Body of pancreas (tissue), 4 donors: ENCODE data around the gene TNKS1BP1. TPM values are rescaled to one million over a fixed set of nuclear protein-coding genes. Genes with fewer than 3 reads are reported as not detected.

Experiments
- ATAC-seq: fragments of 150-250 bp; one replicate; pipeline ENCODE4 v1.9.1; 2016
- DNase-seq, 4 donors: peaks; one replicate each; pipeline ENCODE4 v3.0.0-alpha.2; 2019
- H3K27ac ChIP-seq, 4 donors: fragments of 200-600 bp; sonication (generic); 1 replicate in 3 of 4; 2 replicates in 1 of 4; pipeline versions ENCODE4 v1.5.1 to v1.6.1; 2016 to 2019; ENCODE audit warnings: mild to moderate bottlenecking in 1 of 4, mixed read lengths in 1 of 4, moderate library complexity in 1 of 4
- H3K27me3 ChIP-seq, 2 donors: fragments of 200-600 bp; sonication (generic); one replicate each; pipeline ENCODE4 v1.6.0; 2016; ENCODE audit warnings: mild to moderate bottlenecking in 1 of 2
- H3K36me3 ChIP-seq, 2 donors: fragments of 200-600 bp; sonication (generic); replicated peaks in 1 of 2; 2 replicates each; pipeline ENCODE4 v1.5.1; 2016; ENCODE audit warnings: low read depth in 2 of 2; ENCODE audit not compliant: insufficient read depth in 1 of 2
- H3K4me1 ChIP-seq: fragments of 200-600 bp; sonication (generic); one replicate; pipeline ENCODE4 v1.6.0; 2016
- H3K4me3 ChIP-seq, 2 donors: fragments of 200-600 bp; sonication (generic); 1 replicate in 1 of 2; 2 replicates in 1 of 2; pipeline ENCODE4 v1.5.1; 2016 to 2019
- H3K9me3 ChIP-seq, 3 donors: fragments of 200-600 bp; sonication (generic); 1 replicate in 2 of 3; 2 replicates in 1 of 3; pipeline ENCODE4 v1.5.1; 2016
- POLR2A ChIP-seq, 3 donors: fragments of 450-650 bp; IDR thresholded peaks; one replicate each; pipeline ENCODE4 v1.6.1; 2016; ENCODE audit warnings: antibody characterized with exemption in 3 of 3, mild to moderate bottlenecking in 2 of 3
- WGBS, 2 donors: methylation state at CpG; one replicate each; pipeline ENCODE4 v1.1.5; 2017; 5-methylcytosine and 5-hydroxymethylcytosine counted together
- intact Hi-C: fragments of 100-400 bp; cut with DNase I; formaldehyde crosslinking; loops from one replicate; pipeline ENCODE4 v1.15.1; 2023
- total RNA-seq, 2 donors: library from RNA; depleted of rRNA; stranded (reverse); fragments of >200 nt; gene quantifications; one replicate each; pipeline ENCODE4 v1.1.0, GENCODE V29; 2016
- TF ChIP-seq, protein P1 (sequence below), 7 experiments: fragments of 450-650 bp in 4 of 7; fragments of 200-600 bp in 3 of 7; sonication (generic) in 3 of 7; IDR thresholded peaks; one replicate each; pipeline ENCODE4 v1.5.1; 2016 to 2019; ENCODE audit warnings: antibody characterized with exemption in 7 of 7

The TNKS1BP1 gene
- total RNA-seq, 2 donors from 2014 or later = 83.5 to 115 TPM

DNA sequence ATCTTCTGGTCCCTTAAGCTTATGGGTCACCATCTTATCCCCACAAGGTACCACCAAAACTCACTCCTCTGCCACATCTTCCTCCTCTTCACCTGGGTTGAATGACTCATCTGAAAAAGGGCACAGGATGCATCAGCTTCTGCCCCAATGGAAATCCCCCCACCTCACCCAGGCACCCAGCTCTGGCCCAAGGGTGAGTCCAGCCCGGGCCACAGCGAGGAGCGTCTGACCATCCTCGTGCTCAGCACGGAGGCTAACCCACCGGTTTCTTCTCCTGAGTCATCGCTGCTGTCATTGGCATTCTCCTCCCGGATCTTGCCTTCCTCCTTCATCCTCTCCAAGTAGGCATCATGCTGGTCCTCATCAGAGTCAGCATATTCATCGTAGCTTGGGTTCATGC lies 5.3 kb upstream of the TNKS1BP1 start:
- Histone ChIP-seq H3K27me3 (no peaks in the 10 kb centered on the region), H3K4me3 (no peak overlapping the region), H3K4me1 (peaks cover 26% of the 10 kb centered on the region), H3K27ac (no peak overlapping the region), H3K36me3 (peaks cover 0 to 35% of the 10 kb centered on the region in 2 donors), H3K9me3 (no peaks in the 10 kb centered on the region)
- 90 to 95% methylated on average over 9 of the region's 9 CpGs for WGBS, 2 donors
- DNase-seq (no peak), ATAC-seq (no peak)
- TF ChIP-seq, protein P1, sequence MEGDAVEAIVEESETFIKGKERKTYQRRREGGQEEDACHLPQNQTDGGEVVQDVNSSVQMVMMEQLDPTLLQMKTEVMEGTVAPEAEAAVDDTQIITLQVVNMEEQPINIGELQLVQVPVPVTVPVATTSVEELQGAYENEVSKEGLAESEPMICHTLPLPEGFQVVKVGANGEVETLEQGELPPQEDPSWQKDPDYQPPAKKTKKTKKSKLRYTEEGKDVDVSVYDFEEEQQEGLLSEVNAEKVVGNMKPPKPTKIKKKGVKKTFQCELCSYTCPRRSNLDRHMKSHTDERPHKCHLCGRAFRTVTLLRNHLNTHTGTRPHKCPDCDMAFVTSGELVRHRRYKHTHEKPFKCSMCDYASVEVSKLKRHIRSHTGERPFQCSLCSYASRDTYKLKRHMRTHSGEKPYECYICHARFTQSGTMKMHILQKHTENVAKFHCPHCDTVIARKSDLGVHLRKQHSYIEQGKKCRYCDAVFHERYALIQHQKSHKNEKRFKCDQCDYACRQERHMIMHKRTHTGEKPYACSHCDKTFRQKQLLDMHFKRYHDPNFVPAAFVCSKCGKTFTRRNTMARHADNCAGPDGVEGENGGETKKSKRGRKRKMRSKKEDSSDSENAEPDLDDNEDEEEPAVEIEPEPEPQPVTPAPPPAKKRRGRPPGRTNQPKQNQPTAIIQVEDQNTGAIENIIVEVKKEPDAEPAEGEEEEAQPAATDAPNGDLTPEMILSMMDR (IDR thresholded peaks at IDR 0.05) = no peak
- TF ChIP-seq POLR2A (IDR thresholded peaks at IDR 0.05) = no peak
- intact Hi-C loops = no loop called here

DNA sequence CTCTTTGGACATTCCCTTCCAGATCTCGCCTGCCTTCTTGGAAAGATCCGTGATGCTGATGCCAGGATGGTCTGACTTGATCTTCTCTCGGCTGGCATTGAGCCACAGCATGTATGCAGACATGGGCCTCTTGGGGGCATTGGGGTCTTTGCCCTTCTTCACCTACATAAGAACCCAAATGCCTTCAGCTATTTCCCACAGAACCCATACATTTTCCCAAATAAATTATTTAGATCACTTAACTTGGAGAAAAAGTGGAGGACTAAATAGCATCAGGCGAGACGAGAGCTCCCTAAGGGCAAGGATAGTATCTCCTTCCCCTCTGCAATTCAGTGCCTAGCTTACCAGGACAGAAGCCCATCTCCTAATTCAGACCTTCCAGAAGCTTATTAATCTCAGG lies 3.0 kb upstream of the TNKS1BP1 start:
- Histone ChIP-seq H3K4me1 (peaks cover 27% of the 10 kb centered on the region), H3K27me3 (no peaks in the 10 kb centered on the region), H3K9me3 (no peaks in the 10 kb centered on the region), H3K36me3 (peaks cover 0 to 35% of the 10 kb centered on the region in 2 donors), H3K4me3 (no peak overlapping the region), H3K27ac (no peak overlapping the region)
- WGBS, 2 donors = 94 to 95% methylated on average over 5 of the region's 5 CpGs
- intact Hi-C loops = no loop called here
- ATAC-seq = no peak
- no peak for DNase-seq
- TF ChIP-seq, protein P1 (IDR thresholded peaks at IDR 0.05) = no peak
- no peak for TF ChIP-seq POLR2A (IDR thresholded peaks at IDR 0.05)

DNA sequence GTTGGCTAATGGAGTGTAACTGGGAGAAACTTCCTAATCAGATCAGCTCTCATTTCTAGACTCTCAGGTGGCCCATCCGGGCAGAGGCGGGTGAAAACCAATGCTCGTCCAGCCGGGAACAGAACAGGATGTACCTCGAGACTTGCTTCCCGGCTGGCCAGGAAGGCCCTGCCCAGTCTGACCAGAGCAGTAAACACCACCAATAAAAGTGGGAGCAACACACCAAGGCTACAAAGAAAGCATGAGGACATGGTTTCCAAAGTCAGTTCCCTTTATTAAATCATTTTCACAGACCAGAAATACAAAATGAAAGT lies 940 bp upstream of the TNKS1BP1 start:
- Histone ChIP-seq H3K4me3 (no peak overlapping the region), H3K4me1 (peaks cover 48% of the 10 kb centered on the region), H3K27ac (peak overlapping the region; percentile 92 to 97 (median 96)), H3K27me3 (no peaks in the 10 kb centered on the region), H3K36me3 (peaks cover 0 to 23% of the 10 kb centered on the region in 2 donors), H3K9me3 (no peaks in the 10 kb centered on the region)
- WGBS, 2 donors = 5 to 6% methylated on average over 6 of the region's 6 CpGs
- DNase-seq (peak; percentile 70 to 84 (median 76)), ATAC-seq (peak; percentile 26)
- intact Hi-C loops = no loop called here
- TF ChIP-seq, protein P1 (IDR thresholded peaks at IDR 0.05) = no peak
- TF ChIP-seq POLR2A (IDR thresholded peaks at IDR 0.05) = no peak

DNA sequence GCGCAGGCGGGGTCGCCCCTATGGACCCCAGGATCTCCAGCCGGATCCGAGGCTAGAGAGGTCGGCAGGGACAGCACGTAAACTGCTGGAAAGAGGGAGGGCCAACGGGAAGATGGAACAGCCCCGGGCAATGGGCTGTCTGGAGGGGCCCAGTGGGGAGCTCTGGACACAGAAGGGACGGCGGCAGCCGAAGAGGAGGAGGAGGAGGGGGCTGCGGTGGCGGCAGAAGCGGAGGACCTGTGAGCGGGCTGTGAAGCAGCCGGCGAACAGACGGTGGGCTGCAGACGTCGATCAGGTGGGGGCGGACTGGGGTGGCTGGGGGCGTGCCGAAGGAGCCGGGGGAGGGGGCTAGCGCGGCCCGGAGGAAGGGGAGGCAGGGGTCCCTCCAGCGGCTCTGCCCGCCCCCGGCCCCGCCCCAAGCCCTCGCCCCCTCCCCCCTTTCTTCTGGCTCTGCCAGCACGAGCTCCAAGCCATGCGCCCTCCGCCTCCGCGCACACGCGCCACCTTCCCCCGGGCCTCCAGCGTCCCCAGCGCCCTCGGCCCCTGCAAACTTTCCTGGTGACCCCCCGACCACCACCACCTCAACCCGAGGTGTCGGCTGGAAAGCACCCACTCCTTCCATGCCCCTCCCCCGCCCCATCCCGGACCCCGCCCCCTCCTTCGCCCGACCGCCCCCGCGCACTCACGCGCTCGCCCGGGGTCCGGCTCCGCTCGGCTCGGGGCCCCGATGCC lies 432 bp downstream of the TNKS1BP1 start:
- Histone ChIP-seq H3K9me3 (no peaks in the 10 kb centered on the region), H3K4me3 (peak overlapping the region; percentile 50 to 91), H3K27ac (peak overlapping the region; percentile 92 to 97 (median 96)), H3K36me3 (peaks cover 0 to 13% of the 10 kb centered on the region in 2 donors), H3K27me3 (no peaks in the 10 kb centered on the region), H3K4me1 (peaks cover 59% of the 10 kb centered on the region)
- peak in 1 of 3 donors; percentile 26 for TF ChIP-seq POLR2A (IDR thresholded peaks at IDR 0.05)
- TF ChIP-seq, protein P1 (IDR thresholded peaks at IDR 0.05) = no peak
- DNase-seq (peak; percentile 45 to 57 (median 55)), ATAC-seq (no peak)
- intact Hi-C loops = no loop called here
- 0 to 2% methylated on average over 22 to 33 of the region's 64 CpGs for WGBS, 2 donors

DNA sequence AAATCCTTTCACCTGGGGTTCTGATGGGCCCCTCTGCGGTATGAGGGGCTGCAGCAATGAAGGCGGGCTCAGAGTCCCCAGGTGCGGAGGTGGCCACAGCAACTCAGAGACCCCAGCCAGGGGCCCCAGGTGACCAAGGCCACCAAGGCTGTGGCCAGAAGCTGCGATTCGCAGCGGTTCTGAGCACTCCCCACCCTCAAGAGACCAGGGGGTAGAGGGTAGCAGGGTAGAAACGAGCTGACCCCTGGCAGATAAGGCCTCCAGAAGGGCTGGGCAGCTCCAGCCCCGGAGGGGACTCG lies 948 bp downstream of the TNKS1BP1 start:
- ATAC-seq (no peak), DNase-seq (no peak)
- Histone ChIP-seq H3K4me3 (peak overlapping the region; percentile 50 to 91), H3K36me3 (peaks cover 0 to 9% of the 10 kb centered on the region in 2 donors), H3K4me1 (peaks cover 63% of the 10 kb centered on the region), H3K27me3 (no peaks in the 10 kb centered on the region), H3K27ac (peak overlapping the region; percentile 92 to 97 (median 96)), H3K9me3 (no peaks in the 10 kb centered on the region)
- 9 to 16% methylated on average over 6 to 9 of the region's 9 CpGs for WGBS, 2 donors
- peak in 1 of 3 donors; percentile 2 for TF ChIP-seq POLR2A (IDR thresholded peaks at IDR 0.05)
- TF ChIP-seq, protein P1 (IDR thresholded peaks at IDR 0.05) = no peak
- intact Hi-C loops = no loop called here
